ENCODE results near the gene TBX4. TPM values are rescaled to one million over a fixed set of nuclear protein-coding genes. Genes with fewer than 3 reads are reported as not detected.

TBX4 gene
- total and polyA plus RNA-seq, 2 of the 13 experiments (the other 11 are each of a cell fraction or from before 2014, with no cell fraction given): 0.11 to 1.1 TPM

DNA sequence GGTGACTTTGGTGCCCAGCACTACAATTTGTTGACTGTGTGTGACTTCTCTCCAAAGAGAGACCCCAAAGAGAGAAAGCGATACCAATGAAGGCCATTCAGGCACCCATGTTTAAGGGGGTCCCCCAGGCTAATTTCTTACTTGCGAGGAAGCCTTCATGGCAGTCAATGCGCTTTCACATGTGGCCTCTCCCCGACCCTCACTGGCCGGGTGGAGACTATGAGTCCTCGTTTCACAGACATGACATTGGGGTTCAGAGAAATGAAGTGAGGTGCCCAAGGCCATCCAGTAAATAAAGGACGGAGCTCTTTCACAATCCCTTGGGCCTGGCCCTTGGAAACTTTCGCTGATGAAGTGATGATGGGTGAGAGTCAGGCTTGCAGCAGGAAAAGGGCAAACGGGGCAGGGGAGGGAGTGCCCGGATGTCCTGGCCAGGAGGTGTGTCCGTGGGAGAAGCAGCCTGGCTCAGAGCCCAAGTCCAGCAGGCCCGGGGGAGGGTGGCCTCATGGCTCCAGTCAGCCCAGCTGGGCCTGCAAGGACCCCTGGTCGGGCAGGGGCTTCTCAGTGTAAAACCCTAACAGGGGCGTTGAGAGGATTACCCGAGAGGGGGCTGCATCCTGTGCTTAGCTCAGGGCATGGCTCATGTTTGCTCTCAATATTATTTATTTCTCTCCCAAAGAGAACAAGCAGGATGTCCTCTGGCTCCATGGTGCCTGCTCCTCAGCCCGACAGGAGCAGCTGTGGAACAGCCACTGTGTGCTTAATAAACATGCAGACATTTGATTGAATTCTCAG, 37.9 kb upstream of the TBX4 start (continued):
- TF ChIP-seq, protein P1, sequence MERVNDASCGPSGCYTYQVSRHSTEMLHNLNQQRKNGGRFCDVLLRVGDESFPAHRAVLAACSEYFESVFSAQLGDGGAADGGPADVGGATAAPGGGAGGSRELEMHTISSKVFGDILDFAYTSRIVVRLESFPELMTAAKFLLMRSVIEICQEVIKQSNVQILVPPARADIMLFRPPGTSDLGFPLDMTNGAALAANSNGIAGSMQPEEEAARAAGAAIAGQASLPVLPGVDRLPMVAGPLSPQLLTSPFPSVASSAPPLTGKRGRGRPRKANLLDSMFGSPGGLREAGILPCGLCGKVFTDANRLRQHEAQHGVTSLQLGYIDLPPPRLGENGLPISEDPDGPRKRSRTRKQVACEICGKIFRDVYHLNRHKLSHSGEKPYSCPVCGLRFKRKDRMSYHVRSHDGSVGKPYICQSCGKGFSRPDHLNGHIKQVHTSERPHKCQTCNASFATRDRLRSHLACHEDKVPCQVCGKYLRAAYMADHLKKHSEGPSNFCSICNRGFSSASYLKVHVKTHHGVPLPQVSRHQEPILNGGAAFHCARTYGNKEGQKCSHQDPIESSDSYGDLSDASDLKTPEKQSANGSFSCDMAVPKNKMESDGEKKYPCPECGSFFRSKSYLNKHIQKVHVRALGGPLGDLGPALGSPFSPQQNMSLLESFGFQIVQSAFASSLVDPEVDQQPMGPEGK (CRISPR knock-in tag; IDR thresholded peaks at IDR 0.05): peak; percentile 8; the same call in 1 of the 2 replicates
- no peak for TF ChIP-seq ZFP1 (CRISPR knock-in tag; IDR thresholded peaks at IDR 0.05)
- no peak for TF ChIP-seq ZNF619 (CRISPR knock-in tag; IDR thresholded peaks at IDR 0.05)
- TF ChIP-seq ZNF747 (CRISPR knock-in tag; IDR thresholded peaks at IDR 0.05; ENCODE audit: borderline replicate concordance): no peak
- peak; percentile 36; the same call in 1 of the 2 replicates for TF ChIP-seq YEATS2 (CRISPR knock-in tag; IDR thresholded peaks at IDR 0.05; ENCODE audit: borderline replicate concordance)
- TF ChIP-seq, protein P2, sequence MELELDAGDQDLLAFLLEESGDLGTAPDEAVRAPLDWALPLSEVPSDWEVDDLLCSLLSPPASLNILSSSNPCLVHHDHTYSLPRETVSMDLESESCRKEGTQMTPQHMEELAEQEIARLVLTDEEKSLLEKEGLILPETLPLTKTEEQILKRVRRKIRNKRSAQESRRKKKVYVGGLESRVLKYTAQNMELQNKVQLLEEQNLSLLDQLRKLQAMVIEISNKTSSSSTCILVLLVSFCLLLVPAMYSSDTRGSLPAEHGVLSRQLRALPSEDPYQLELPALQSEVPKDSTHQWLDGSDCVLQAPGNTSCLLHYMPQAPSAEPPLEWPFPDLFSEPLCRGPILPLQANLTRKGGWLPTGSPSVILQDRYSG (CRISPR knock-in tag; IDR thresholded peaks at IDR 0.05): no peak
- no peak for TF ChIP-seq AHR (CRISPR knock-in tag; IDR thresholded peaks at IDR 0.05)
- no peak for TF ChIP-seq HMGA1 (CRISPR knock-in tag; conservative IDR thresholded peaks at IDR 0.05)
- TF ChIP-seq ZBTB46 (CRISPR knock-in tag; IDR thresholded peaks at IDR 0.05; ENCODE audit: borderline replicate concordance): 0 out of 2 replicates have a peak, but pooled peaks have one; percentile 43
- no peak for TF ChIP-seq AKAP8 (CRISPR knock-in tag; IDR thresholded peaks at IDR 0.05)
- TF ChIP-seq KAT2B (IDR thresholded peaks at IDR 0.05; ENCODE audit: borderline replicate concordance, low read depth, low read length): no peak
- TF ChIP-seq YY1 (IDR thresholded peaks at IDR 0.05; ENCODE audit: insufficient read depth, insufficient replicate concordance, low read depth, low read length): peak; percentile 11
- no peak for TF ChIP-seq NR2F6 (IDR thresholded peaks at IDR 0.05)
- TF ChIP-seq NR2F6 (CRISPR knock-in tag; IDR thresholded peaks at IDR 0.05): peak; percentile 19; the same call in 1 of the 2 replicates
- no peak for TF ChIP-seq BORCS8-MEF2B (CRISPR knock-in tag; IDR thresholded peaks at IDR 0.05)
- TF ChIP-seq EED (CRISPR knock-in tag; IDR thresholded peaks at IDR 0.05): no peak
- no peak for TF ChIP-seq SMARCC2 (IDR thresholded peaks at IDR 0.05)
- TF ChIP-seq KLF15 (CRISPR knock-in tag; IDR thresholded peaks at IDR 0.05; ENCODE audit: borderline replicate concordance): no peak
- 0 out of 2 replicates have a peak, but pooled peaks have one; percentile 32 for TF ChIP-seq ELF3 (CRISPR knock-in tag; IDR thresholded peaks at IDR 0.05)
- TF ChIP-seq GABPA (IDR thresholded peaks at IDR 0.05; ENCODE audit: low read depth, low read length): no peak
- TF ChIP-seq GABPA (CRISPR knock-in tag; IDR thresholded peaks at IDR 0.05; ENCODE audit: low read depth): peak; percentile 31; the same call in 1 of the 2 replicates

Measured in HepG2 (cell line).